Measurements from ENCODE around the gene CPTP. TPM values are rescaled to one million over a fixed set of nuclear protein-coding genes. Genes with fewer than 3 reads are reported as not detected.
A peak's percentile ranks its signal among the peaks of the same experiment; 100 is the strongest.

Gene CPTP
- total RNA-seq, 1 donor from 2014 or later, result 40.0 TPM

DNA sequence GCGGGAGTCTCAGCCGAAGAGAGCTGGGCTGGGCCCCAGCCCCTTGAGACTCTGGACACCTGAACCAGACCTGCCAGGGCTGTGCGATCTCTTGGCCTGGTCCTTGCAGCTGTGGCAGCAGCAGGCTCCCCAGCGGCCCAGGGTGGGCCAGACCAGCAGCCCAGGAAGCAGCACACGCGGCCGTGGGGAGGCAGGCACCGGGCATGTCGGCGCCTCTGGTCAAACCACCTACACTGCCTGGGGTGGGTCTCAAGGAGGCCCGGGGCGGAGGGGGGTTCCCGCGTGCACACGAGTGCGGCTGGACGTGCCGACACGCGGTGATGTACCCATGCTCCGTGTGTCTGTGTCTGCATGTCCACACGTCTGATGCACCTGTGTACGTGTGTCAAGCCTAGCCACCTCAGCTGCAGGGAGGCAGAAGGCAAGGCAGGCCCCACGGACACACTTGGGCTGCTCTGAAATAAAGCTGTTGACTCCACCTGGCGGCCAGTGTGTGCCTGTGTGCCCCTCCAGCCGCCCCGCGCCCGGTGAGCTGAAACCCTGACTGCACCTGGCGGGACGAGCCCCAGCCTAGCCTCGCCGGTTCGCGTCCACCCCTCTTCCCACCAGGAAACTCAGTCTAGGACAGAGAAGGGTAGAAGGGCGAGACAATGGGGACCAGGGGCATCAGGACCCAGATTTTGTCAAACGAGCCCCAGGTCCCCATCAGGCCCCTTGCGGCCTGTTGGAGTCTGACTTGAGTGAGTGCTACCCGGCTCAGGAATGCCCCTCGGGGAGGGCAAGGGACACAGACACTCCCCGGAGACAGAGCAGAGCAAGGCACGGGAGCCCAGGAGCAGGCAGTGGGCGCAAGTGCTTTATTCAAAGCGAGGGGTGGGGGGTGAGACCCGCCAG is 32.8 kb upstream of the CPTP start:
- ATAC-seq, result peak; percentile 77
- DNase-seq (ENCODE audit: low spot score), result peak; percentile 75

DNA sequence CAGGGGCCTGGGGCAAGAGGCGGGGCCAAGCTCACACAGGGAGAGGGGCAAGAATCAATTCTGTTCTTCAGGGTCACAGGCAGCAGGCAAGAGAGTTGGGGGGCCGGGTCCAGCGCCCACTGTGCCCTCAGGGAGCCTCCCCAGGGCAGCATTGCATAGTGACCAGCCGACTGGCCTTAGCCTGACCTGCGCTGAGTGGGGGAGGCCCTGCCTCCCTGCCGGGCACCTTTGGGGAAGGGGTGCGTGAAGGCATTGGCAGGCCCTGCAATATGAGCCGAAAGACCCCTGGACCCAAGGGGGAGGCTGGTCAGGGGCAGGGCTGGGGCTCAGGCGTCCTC is 32.2 kb upstream of the CPTP start:
- DNase-seq (ENCODE audit: low spot score) (no peak), ATAC-seq (no peak)

DNA sequence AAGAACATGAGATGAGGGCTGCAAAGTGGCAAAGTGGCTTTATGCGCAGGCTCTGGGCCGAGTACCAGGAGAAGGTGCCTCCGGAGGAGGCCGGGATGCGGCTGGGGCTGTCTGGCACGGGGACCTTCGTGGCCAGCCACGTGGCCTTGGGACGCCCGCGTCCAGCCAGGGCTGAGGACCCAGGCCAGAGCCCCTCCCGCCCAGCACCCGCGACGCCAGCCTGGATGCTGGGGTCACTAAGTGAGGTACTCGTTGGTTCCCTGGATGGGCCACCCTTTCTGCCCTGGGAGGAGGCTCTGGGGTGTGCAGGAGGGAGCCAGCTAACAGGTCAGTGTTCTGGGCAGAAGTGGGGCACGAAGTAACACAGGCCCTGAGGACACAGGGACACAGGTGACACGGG is 31.8 kb upstream of the CPTP start:
- ATAC-seq, result no peak
- no peak for DNase-seq (ENCODE audit: low spot score)

DNA sequence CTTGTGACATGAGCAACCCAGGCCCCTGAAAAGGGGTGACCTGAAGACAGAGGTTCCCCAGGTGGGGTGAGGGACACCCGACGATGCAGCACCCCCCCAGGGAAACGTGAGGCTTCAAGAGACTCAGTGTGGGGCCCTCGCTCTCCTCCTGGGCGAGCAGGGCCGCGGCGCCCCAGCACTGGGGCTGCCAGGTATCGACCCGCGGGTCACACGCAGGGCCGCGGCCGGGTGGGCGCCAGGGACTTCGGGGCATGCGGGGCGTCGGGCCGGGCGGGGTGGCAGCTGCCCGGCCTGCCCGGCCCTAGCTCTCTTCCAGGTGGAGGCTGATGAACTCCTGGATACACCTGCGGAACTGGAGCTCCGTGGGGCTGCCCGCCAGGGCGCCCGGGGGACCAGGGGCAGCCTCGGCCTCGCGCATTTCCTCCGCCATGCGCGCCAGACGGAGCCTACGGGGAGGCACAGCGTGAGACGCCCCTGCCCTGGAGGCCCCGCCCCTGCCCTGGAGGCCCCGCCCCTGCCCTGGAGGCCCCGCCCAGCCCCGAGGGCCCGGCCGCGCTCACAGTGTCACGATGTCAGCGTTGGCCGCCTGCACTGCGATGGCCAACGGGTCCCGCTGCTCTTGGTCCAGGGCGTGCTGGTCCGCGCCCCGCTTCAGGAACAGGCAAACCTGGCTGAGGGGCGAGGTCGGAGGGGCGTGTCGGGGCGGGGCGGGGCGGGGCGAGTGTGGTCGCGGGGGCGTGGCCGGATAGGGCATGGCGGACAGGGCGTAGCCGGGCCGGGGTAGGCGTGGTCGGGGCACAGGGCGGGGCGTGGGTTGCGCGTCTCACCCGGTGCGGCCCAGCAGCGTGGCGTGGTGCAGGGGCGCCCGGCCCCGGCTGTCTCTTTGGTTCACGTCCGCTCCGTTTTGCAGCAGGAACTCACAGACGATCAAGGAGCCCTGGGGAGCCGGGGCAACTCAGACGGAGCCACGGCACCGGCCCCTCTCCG is 31.0 kb upstream of the CPTP start:
- ATAC-seq, result no peak
- no peak for DNase-seq (ENCODE audit: low spot score)

DNA sequence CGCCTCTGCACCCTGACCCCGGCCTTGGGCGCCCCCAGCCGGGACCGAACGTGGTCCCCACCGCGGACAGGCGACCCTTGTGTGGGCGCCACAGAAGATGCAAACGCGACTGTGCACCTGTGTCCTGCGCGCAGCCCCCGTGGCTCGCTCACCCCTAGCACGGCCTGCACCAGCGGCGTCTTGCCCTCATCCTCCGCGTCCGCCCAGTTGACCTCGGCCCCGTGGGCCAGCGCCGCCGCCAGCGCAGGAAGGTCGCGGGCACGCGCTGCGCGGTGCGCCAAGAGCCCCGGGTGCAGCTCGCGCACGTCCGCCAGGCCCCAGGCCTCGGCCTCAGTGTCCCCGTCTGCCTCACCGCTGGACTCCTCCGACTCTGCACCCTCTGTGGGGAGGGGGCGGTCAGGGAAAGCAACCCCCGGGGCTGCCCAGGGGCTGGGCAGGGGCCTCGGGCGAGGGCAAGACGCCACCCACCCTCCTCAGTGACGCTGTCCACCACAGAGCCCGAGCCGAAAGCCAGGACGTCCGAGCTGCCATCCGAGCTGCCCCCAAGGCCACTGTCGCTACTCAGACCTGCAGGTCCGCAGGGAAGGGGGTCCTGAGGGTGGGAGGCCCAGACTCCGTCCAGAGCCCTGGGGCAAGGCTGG is 30.2 kb upstream of the CPTP start:
- no peak for ATAC-seq
- DNase-seq (ENCODE audit: low spot score), result no peak

DNA sequence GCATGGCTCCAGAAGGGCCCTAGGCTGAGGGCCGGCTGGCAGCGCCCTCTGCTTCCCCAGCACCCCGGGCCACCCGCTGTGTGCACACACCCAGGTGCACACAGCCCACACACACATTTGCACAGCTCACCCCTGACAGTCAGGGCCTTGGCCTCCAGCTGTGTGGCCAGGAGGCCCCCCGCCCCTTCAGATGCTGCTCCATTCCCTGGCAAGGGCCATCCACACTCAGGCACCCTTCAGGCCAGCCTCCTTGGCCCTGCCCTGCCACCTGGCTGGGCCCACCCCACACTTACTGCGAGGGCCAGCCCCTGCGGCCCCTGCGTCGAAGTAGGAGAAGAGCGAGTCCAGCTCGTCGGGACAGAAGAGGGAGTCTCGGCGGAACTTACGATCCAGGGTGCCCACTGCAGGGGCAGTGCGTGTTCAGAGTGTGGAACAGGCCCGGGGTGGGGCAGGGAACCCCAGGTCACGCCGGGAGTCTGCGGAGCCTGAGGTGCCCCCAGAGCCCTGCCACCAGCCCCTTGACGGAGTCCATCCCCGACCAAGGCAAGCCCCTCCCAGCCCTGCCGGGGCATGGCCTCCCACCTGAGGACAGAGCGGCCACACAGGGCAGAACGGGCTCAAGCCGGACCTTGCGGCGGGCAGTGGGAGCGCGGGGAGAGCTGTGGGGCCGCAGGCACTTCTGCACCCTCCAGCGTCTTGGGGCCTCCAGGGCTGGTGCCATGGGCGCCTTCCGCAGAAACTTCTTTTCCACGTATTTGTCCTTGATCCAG is 29.3 kb upstream of the CPTP start:
- ATAC-seq (no peak), DNase-seq (ENCODE audit: low spot score) (no peak)

DNA sequence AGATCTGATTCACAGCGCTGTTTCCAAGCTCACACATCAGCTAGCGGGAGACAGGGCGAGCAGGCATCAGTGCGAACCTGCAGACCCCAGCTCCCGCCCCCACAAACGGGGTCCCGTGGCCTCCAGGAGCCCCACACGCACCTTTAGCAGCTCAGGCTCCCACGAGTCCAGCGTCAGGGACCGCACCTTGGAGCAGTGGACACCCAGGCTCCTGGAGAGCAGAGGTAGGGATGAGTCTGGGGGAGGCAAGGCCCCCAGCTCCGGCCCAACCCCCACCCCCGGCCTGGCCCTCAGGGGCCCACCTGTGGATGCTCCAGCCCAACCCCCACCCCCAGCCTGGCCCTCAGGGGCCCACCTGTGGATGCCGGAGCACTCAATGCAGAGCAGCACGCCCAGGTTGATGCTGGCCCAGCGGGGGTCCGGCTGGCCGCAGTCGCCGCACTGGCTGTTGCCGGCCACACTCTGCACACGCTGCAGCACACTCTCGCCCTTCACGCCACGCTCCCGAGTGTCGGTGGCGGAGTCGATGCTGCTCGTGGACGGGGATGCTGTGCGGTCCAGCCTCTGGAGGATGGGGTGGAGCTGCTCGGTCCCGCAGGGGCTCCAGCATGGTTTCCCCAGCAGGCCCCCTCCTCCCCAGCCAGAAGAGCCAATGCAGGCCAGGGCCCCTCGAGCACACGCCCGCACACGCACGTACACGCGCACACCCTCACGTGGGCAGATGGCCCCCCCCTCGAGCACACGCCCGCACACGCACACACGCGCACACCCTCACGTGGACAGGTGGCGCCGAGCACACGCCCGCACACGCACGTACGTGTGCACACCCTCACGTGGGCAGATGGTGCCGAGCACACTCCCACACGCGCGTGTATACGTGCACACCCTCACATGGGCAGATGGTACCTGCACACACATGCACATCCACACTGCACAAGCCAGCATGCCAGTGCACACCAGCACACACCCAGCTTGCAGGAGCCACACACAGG is 28.2 kb upstream of the CPTP start:
- ATAC-seq, result no peak
- no peak for DNase-seq (ENCODE audit: low spot score)

DNA sequence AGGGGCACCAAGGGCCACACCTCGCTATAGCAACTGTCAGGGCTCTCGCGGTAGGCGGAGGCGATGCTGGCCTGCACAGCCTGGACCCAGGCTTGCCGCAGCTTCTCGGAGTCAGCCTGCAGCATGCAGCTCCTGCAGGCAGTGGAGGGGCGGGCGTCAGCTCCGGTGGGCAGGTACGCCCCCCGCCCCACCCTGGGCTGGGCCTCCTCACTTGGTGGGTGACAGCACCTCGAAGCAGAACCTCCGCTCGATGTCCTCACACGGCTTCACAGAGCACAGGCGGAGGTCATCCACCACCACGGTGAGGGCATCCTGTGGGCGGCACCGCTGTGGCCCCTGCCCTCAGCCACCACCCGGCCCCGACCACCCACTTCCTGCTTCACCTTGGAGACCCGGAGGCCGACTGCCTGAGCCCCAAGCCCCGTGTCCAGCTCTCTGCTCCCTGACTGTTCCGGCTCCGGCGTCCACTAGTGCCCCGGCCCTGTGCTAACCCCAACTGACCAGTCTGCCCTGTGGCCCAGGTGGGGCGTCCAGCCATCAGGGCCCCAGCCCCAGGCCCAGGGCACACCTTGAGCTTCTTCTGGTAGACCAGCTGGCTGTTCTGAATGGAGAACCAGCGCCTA is 26.7 kb upstream of the CPTP start:
- ATAC-seq (no peak), DNase-seq (ENCODE audit: low spot score) (no peak)

DNA sequence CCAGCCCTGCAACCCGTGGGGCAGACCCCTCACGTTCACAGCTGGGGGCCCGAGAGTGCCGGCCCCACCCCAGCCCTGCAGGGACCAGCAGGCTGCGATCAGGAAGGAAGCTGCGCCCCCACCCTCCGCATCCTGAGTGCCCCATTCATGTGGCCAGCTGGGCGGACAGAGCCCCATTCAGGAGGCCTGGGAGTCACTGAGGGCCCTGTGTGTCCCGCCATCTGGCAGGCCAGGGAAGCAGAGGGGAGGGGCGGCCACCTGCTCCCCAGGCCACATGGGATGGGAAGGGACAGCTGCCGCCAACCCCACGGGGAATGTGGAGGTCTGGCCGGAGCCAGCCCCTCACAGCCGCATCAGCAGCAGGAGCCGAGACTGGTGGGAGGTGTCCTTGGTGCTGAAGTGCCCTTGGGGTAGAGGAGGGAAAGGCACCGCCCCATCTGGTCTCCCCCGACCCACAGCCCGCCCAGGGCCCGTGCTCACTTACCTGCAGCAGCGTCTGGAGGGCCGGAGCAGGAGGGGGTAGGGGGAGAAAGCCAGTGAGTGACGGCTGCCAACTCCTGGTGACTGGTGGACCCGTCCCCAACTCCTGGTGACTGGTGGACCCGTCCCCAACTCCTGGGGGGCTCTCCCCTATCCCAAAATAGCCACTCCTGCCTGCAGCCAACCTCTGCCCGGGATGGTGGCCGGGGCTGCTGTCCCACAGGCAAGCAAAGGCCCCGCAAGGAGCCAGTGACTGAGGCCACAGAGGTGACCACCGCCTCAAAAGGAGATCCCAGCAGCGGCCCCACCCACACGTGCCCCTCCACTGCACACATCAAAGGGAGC is 25.5 kb upstream of the CPTP start:
- DNase-seq (ENCODE audit: low spot score) (no peak), ATAC-seq (peak; percentile 3)

DNA sequence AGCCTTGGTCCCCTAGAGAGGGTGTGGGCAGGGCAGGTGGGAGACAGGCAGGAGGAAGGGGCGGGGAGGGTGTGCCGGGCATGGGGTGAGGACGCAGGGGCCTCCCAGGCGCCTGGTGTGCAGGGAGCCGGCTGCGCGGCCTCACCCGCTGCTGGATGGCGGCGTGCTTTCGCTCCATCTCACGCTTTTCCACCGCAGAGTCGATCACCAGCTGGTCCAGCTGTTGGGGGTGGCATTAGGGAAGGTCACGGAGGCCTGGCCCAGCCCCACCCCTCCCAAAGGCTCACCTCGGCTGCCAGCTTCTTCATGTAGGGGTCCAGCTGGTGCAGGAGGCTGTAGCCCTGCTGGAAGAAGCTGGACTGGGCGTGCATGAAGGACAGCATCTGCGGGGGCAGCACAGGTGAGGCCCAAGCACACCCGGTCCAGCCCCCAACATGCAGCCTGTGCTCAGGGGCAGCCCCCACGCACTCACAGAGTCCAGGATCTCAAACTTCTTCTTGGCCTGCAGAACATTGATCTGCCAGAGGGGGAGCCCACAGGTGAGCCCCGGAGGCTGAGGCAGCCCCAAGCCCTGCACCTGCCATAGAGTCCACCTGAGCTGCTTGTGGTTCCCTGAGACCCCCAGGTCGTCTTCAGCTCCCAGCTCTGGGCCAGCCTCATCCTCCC is 24.8 kb upstream of the CPTP start:
- DNase-seq (ENCODE audit: low spot score) (no peak), ATAC-seq (peak; percentile 9)

DNA sequence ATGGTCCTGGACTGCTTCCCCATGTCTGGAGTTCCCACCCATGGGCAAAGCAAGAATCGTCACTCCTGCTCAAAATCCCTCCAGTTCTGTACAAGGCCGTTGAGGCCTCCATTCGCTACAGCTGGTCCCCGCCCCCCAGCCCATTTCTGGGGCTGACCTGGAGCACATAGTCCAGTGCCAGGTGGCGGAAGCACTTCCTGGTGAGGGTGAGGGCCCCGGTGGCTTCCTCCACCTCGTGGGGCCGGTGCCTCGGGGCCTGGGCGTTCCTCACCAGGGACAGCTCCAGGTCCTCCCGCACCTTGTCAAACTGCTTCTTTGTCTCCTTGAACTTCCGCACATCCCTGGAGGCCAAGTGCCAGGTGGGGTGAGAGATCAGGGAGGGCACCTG is 24.3 kb upstream of the CPTP start:
- ATAC-seq, result no peak
- DNase-seq (ENCODE audit: low spot score), result no peak

DNA sequence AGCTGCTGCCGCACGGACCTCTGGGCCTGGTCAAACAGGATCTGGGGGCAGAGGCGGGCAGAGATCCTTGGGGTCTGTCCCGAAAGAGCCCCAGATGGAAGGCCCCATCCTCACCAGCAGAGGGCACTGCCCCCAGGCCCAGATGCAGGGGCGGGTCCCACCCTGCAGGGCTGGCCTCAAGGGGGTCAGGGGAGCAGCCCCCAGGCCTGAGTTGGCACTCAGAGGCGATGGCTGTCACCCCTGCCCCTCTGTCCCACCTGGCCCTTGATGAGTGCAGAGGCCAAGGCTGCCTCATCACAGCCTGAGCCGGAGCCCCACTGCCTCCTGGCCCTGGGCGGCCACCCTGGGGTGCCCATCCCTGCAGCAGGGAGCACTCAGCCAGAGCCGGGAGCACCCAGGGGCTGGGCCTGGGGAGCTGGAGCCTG is 22.6 kb upstream of the CPTP start:
- no peak for DNase-seq (ENCODE audit: low spot score)
- no peak for ATAC-seq

DNA sequence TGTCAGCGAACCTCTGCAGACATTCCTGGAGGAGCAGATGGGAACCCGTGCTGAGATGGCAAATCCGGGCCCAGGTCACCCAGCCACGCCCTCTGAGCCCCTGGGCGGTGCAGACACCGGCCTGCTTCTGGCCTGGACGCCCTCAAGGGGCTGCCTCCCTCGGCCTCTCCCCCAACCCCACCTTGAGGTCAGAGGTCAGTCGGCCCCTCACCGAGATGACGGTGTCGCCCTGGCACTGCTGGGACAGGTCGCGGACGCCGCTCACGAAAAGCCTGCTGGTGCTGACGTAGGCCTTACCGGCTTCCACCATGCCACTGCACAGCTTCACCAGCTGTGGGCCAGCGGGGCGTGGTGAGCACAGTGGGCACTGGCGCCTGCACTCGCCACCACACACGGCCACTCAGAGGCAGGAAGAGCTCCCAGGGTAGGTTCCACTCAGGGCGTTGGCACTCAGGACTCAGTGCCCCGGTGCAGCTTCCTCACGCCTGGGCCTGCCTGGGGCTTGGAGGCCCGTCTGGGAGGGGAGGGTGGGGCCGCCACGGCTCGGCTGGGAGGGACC is 21.6 kb upstream of the CPTP start:
- no peak for ATAC-seq
- no peak for DNase-seq (ENCODE audit: low spot score)

DNA sequence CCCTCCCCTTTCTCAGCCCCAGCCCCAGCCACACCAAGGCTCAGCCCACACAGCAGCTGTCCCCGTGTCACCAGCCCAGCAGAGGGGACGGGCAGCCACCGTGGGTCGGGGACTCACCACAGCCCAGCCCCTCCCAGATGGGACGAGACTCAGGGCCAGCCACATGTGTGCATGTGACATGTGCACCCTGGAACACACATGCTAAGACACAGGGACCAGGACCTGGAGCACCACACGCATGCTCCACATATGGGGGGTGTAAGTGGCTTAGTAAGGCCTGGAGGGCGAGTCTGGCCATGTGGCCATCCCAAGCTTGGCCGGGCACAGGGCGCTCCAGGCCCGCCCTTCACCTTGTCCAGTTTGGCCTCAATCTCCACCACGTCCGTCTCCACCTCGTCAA is 20.9 kb upstream of the CPTP start:
- DNase-seq (ENCODE audit: low spot score) (no peak), ATAC-seq (no peak)

DNA sequence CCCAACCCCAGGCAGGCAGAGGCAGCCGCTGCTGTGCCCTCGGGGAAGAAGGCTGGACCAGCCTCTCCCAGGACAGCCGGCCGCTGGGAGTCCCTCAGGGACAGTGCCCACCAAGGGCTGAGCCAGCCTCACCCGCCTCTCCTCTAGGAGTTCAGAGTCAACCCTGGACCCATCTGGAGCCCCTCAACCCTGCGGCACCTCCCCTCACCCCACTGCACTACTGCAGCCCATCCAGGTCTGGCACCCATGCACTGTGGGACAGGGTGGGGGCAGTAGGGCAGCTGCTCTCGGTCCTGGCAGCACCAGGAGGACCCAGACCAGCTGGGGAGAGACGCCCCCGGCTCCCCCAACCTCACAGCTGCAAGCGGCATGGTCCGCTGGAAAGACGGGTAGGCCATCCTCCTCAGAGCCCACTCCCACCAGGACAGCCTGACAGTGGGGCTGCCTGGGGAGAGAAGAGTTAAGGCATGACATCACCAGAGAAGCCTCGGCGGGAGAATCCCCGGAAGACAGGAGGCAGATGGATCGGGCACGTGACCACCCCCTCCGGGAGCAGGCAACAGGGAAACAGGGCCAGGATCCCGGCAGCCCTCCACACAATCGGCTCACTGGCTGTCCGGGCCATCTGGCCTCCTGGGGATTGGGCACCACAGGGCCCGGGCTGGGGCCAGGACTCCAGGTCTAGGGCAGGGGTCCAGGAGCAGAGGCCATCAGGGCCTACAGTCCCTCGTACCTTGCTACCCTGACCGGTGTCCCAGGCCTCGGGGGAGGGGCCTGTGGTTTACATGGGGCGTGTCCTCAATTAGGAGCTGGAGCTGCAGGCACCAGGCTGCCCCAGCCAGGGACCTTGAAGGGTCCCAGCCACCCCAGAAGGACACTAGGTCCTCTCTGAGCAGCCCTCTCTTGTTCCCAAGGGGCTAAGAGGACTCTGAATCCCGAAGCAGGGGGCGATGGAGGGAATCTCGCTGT is 20.0 kb upstream of the CPTP start:
- DNase-seq (ENCODE audit: low spot score) (peak; percentile 68), ATAC-seq (no peak)
